ENCODE measurements around the gene RALGAPA2.
A peak's percentile ranks its signal among the peaks of the same experiment; 100 is the strongest.

Gene RALGAPA2

GRCh38 chr20:20491784-20492264, 220.6 kb downstream of the RALGAPA2 start:
- no peak for DNase-seq

GRCh38 chr20:20491110-20491783, 221.2 kb downstream of the RALGAPA2 start:
- DNase-seq = no peak

- no peak for DNase-seq
Observed at GRCh38 chr20:20490673-20491072, 221.8 kb downstream of the RALGAPA2 start.

GRCh38 chr20:20489648-20490341, 222.6 kb downstream of the RALGAPA2 start:
- DNase-seq = no peak

- DNase-seq = no peak
Observed at GRCh38 chr20:20489054-20489453, 223.4 kb downstream of the RALGAPA2 start.

GRCh38 chr20:20488388-20488787, 224.1 kb downstream of the RALGAPA2 start:
- no peak for DNase-seq

GRCh38 chr20:20487811-20488210, 224.6 kb downstream of the RALGAPA2 start:
- DNase-seq = no peak

GRCh38 chr20:20483328-20483727, 229.1 kb downstream of the RALGAPA2 start:
- no peak for DNase-seq

GRCh38 chr20:20482453-20482852, 230.0 kb downstream of the RALGAPA2 start:
- no peak for DNase-seq

- DNase-seq = no peak
Observed at GRCh38 chr20:20480689-20481088, 231.8 kb downstream of the RALGAPA2 start.

- no peak for DNase-seq
Observed at GRCh38 chr20:20480126-20480525, 232.3 kb downstream of the RALGAPA2 start.

GRCh38 chr20:20477444-20478041, 234.9 kb downstream of the RALGAPA2 start:
- DNase-seq = no peak

- DNase-seq = no peak
Observed at GRCh38 chr20:20476504-20476903, 235.9 kb downstream of the RALGAPA2 start.

- DNase-seq = no peak
Observed at GRCh38 chr20:20473657-20474056, 238.8 kb downstream of the RALGAPA2 start.

GRCh38 chr20:20472684-20473274, 239.7 kb downstream of the RALGAPA2 start:
- DNase-seq = no peak

GRCh38 chr20:20466341-20466879, 246.0 kb downstream of the RALGAPA2 start:
- peak; percentile 60 for DNase-seq

- DNase-seq = no peak
Observed at GRCh38 chr20:20465252-20465651, 247.2 kb downstream of the RALGAPA2 start.

- no peak for DNase-seq
Observed at GRCh38 chr20:20463933-20464374, 248.5 kb downstream of the RALGAPA2 start.

- DNase-seq = no peak
Observed at GRCh38 chr20:20462185-20462584, 250.3 kb downstream of the RALGAPA2 start.

GRCh38 chr20:20461551-20461950, 250.9 kb downstream of the RALGAPA2 start:
- DNase-seq = no peak

GRCh38 chr20:20459726-20460125, 252.7 kb downstream of the RALGAPA2 start:
- DNase-seq = no peak

GRCh38 chr20:20457392-20458126, 254.9 kb downstream of the RALGAPA2 start:
- DNase-seq = no peak

All from left hindlimb (tissue), 1 donor.